Activated T-cell treated with anti-CD3 and anti-CD28 coated beads for 1 hour (primary cell): Measurements from ENCODE around the gene IGSF5.
"Not testable (repeated sequence)": the region's sequence is repeated elsewhere in the genome, so short reads cannot be mapped to it uniquely, and the experiment has no call there.

ENCODE experiments used
- DNase-seq: peaks from one replicate; pipeline ENCODE4 v3.0.0-alpha.2; 2020; ENCODE audit warnings: low read depth

IGSF5 gene

DNA sequence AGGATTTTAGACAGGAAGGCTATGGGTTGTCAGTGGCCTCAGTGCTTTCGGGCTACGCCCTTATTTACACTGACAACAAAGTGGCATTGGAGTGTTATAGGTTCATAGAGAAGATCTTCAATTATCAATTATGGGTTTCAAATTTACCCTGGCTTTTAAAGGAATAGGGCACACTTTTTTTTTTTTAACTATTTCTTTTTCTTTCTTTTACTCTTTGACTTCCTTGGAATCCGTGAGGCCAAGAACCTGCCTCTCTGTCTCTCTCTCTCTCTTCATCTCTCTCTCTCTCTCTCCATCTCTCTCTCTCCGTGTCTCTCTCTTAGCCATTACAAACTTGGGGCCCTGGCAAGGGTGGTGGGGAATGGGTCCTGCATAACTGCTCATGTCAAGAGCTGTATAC, at the start of gene IGSF5:
TSS of gene IGSF5 (plus strand) at position 301 of the 400 bp plus-strand sequence. CDS start 327 bp downstream, outside the sequence.
- DNase-seq, result not testable (repeated sequence)

DNA sequence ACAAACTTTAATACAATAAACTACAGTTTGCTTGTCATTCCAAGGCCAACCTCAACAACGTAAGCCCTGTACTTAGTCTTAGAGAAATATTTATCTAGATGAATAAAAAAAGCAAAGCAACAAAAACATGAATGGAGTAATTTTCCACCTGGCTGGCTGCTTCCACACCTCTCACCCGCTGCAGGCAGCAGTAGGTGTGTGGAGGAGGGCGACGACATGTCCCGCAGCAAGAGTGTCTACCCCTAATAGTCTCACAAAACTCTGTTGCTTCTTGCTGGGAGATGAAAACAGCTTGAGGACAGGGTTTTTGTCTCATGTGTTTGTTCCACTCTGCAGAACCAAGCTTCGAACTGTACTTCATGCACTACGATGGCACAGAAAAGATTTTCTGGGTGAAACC, 48.8 kb upstream of the IGSF5 start:
- no peak for DNase-seq

DNA sequence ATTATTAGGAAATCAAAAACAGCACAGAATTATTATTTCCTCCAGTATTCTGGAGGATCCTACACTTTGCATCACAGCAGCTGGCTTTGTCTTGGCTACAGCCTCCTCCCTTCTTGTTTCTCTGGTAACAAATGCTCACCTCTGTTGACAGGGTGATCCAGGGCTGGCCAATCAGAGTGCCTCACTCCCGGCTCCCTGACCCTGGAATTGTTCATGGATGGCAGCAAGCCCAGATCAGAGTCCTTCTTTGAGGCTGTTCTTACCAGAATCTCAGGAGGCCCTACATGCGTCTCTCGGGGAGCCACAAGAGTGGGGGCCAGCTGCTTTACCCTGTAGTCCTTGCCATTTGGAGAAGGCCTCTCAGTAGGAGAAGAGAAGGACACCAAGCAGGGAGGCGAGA, 48.4 kb upstream of the IGSF5 start:
- DNase-seq, result no peak

DNA sequence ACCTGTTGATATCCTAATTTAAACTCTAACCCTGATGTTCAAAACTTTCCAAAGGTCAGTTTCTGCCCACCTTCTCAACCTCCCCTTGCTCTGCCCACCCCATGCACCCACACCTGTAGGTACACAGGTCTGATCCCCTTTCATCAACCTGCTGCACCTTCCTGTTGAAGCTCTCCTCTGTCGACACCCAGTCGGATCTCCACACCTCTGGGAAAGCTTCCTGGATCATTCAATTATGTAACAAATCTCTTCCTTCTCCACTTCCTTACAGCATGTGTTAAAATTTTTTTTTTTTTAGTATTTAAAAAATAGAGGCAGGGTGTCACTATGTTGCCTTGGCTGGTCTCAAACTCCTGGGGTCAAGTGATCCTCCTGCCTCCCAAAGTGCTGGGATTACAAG, 44.7 kb upstream of the IGSF5 start:
- DNase-seq, result no peak

DNA sequence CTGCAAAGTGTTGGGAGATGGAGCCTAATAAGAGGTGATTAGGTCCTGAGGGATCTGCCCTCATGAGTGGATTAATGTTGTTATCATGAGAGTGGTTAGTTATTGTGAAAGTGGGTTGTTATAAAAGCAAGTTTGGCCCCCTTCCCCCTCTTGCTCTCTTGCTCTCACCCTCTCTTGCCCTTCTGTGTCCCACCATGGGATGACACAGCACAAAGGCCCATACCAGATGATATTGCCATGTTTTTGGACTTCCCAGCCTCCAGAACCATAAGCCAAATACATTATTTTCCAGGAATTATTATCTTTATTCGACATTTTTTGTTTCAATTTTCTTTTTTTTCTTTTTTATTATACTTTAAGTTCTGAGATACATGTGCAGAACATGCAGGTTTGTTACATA, 41.4 kb upstream of the IGSF5 start:
- no peak for DNase-seq

DNA sequence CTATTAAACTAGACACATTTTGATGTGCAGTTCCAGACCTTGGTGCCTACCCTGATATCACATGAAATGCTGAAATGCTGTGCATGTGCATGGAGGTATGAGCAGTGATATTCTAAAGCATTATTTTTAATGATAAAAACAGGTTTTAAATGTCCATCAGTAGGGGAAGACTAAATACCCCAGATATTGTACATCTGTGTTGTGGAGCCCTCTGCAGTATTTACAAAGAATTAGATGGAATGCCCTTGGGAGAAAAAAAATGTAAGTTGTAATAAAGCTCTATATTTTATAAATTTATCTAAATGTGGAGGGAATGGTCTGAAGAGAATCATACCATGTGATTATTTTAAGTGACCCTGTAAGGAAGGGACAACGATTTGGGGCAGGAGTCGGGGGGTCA, 39.1 kb upstream of the IGSF5 start:
- no peak for DNase-seq

DNA sequence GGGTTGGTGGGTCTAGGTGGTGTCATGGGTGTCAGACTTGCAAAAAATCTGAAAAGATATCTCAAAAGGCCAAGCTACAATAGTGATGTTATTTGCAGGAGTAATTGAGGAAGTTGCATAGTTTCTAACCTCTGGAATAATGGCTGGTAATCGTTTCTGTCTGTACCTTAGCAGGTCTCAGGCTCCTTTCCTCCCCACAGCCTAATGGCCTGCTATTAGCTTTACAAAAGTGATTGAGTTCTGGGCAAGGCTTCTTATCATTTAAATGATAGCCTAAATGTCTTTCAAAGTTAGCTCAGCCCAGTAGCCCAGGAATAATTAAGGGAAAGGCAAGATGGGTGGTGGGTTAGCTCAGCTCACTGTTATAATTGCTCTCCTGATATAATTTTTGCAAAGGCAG, 37.7 kb upstream of the IGSF5 start:
- DNase-seq, result no peak

DNA sequence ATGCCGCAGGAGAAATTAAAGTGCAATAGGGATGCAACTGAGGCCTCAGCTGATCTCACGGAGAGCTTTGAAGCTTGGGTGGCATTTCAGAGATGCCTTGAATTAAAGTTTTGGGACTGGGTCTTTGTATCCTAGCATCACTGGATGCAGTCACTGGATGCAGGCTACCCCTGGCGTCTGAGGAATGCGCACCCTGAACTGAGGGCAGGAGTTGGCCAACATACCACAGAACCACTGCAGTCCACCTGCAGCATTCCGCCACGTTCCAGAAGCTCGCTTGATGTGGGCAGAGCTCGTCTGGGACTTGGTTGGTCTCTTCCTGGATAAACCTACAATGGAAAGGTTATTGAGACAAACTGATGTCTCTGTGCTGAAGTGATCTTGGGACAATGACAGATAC, 34.1 kb upstream of the IGSF5 start:
- DNase-seq, result no peak

DNA sequence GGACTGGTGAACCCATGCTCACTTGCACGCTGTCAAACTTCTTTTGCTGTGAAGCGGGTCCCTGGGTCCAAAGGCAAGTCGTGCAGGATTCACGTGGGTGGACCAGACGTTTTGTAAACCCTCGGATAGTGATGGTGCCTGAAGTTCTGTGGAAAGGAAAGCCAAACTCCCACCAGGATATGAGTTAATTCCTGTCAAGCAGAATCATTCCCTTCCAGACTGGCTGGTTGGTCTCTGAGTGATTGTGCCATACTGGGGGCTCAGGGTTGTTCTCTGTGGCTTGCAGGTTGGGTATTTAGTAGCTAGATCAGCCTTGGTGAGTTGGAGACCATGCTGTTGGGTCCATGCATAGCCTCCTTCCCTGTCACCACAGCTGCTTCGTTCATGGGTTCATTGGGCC, 32.7 kb upstream of the IGSF5 start:
- no peak for DNase-seq

DNA sequence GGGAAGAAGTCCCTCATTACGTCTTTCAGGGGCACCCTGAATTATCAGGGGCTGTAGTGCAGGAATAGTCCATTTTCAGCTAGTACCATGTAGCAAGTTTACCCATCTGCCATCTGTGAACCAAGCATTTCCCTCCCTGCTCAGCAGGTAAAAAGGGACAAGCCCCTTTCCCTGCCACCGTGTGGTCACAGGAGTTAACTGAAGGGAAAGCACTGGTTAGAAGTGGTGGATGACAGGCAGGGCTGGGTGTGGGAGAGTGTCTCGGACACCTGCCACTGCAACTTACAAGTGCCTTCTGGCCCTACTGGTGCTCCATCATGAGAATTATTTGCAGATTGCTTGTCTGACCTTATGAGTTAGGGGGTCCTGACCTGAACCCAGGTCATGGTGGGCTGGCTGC, 32.0 kb upstream of the IGSF5 start:
- DNase-seq, result no peak

DNA sequence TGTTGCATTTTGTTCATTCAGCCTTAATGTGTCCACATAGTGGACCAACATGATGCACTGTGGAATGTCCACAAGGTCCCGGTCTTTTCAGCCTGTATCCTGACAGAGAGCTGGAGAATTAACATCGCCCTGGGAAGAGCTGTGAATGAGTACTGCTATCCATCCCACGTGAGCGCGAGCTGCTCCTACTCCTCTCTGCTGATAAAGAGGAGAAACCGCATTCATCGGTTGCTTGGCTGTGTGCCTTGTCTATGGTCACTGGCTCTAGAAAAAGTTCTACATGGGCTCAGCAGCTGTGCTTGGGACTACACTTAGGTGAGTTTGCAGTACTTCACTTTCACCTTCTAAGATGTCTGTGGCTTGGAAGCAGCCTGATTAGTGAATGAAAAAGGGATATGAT, 31.1 kb upstream of the IGSF5 start:
- DNase-seq, result no peak

DNA sequence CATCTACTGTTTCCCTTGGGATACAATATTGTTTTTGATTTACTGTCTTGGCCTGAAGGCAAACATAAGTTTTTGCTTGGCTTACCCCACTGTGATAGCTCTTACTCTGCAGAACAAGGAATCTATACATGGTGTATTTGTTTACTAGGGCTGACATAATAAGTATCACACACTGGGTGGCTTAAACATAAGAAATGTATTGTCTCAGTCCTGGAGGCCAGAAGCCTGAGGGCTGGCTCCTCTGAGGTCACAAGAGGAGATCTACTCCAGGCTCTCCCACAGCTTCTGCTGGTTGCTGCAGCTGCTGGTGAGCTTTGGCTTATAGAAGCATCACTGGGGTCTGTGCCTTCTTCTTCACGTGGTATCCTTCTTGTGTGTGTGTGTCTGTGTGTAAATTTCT, 30.7 kb upstream of the IGSF5 start:
- DNase-seq, result no peak

DNA sequence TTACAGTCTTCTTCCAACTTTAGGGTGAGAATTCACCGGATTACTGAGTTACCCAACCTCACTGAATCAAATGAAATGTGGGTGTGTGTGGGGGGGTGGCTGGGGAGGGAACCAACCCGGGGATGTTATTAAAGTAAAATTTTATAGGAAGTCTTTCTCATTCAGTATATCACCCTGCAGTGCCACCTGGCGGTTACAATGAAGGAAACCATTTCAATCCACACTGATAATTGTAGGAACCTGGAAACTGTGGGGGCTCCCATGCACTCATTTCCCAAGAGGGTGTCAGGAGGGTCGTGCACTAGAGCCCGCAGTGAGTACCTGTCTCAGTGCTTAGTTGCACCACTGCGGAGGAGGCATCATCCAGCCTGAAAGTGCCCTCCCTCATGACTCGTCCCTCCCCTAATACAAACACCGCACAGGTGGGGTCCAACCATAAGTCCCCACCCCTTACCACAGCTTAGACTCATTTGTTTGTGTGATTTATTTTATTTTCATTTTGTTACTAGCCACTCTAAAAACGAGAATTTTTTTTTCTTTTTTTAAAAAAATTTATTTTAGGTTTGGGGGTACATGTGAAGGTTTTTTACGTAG, 29.1 kb upstream of the IGSF5 start:
- peak; percentile 23 for DNase-seq

DNA sequence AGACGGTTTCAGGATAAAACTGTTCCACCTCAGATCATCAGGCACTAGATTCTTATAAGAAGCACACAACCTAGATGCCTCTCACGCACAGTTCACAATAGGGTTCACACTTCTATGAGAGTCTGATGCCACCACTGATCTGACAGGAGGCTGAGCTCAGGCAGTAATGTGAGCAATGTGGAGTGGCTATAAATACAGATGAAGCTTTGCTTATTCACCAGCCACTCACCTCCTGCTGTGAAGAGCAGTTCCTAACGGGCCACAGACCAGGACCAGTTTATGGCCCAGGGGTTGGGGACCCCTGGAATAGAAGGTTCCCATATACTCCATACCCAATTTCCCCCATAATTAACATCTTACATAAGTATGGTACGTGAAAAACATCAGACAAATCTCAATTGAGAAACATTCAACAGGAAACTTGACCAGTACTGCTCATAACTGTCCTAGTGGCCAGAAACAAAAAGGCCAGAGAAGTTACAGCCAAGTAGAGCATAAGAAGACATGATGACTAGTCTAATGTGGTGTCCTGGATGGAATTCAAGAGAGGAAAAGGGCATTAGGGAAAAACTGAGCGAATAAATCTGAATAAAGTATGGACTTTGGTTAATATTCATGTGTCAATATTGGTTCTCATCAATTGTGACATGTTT, 24.7 kb upstream of the IGSF5 start:
- DNase-seq, result no peak

DNA sequence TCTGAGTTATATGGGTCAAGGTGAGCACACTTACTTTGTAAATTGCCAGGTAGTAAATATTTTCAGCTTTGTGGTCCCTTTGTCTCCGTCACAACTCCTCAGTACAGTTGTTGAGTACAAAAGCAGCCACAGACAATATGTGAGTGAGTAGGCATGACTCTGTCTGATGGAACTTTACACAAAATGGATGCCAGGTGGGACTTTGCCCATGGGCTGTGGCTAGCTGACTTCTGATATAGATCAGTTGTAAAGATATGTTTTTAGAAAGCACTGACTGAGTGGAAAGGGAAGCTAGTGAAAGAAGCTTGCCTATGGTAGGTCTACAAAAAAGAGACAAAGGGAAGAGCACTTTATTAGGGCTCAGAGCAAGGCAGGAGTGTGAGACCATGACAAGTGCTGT, 23.1 kb upstream of the IGSF5 start:
- DNase-seq, result no peak

DNA sequence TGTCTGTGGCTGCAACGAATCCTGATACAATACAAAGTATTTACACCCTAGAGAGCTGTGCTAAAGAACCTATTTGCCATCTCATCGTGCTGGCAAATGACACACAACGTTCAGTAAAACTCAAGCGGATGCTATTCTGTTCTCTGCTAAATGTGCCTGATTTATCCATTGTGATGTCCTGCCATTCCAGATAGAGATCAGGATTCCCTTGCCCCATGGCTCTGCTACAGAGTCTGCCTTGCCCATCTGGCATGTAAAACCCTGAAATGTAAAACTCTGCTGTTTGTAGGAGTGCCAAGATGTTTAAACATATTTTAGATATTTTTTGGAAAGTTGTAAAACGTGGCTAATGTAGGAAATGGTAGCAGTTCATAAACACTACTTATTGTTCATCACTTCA, 20.0 kb upstream of the IGSF5 start:
- no peak for DNase-seq

DNA sequence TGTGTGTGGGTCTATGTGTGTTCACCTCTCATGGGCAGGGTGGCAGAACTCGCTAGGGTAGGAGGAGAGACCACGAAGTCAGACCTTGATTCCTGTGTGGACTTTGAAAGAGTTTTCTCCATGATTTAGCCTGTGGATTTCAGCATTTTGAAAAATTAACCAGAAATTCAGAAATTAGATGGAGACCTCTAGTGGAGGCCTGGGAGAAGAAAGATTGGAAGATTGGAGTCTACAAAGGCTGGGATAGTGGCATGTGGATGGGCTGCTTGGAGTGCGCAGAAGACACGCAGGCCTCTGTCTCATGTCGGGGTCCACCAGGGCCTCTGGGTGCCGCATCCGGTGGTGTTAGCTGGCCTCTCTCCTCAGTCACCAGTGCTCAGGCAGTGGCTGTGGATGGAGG, 18.9 kb upstream of the IGSF5 start:
- no peak for DNase-seq

DNA sequence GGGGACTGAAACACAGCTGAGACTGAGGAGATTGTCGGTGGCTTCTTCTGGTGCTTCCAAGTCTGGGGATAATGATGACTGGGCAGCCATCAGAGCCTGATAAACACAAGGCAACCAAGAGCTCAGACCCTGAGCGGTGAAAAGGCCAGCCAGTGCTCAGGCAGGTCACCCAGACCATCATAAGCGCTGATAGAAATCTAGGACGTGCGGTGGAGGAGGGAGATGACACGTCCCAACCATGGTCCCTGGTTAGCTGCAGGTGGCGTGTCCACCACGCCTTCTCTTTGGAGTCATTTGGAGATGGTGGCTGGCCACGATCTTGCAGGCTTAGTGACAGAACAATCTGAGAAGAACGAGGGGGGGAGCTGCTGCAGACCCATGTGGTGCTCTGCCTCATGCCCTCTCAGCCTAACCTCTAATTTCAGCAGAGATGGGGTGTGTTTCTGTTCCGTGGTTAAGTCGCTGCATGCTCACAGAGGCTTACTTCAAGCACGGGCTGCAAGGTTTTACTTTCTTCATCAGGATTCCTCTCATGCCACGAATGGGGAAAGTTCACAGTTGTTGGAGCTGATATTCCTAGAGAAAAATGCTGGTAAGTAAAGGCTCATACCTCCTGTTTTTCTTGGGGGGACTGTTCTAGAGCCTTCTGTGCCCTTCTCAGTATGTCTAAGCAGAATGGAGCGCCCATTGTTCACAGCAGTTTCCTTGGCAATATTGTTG, 17.4 kb upstream of the IGSF5 start:
- DNase-seq, result no peak

DNA sequence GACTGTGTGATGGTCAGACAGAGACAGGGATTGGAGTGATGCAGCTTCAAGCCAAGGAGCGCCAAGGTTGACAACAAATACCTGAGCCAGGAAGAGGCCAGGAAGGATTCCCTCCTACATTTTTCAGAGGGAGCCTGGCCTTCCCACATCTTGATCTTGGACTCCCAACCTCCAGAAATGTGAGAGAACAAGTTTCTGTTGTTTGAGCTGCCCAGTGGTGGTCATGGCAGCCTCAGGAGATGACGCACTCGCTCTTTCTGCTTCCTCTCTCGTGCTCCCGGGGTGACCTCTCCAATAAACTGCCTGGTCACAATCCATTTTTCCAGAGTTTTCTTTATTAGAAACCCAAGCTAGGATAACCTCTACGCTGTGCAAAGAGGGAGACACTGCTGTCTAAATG, 16.6 kb upstream of the IGSF5 start:
- no peak for DNase-seq

DNA sequence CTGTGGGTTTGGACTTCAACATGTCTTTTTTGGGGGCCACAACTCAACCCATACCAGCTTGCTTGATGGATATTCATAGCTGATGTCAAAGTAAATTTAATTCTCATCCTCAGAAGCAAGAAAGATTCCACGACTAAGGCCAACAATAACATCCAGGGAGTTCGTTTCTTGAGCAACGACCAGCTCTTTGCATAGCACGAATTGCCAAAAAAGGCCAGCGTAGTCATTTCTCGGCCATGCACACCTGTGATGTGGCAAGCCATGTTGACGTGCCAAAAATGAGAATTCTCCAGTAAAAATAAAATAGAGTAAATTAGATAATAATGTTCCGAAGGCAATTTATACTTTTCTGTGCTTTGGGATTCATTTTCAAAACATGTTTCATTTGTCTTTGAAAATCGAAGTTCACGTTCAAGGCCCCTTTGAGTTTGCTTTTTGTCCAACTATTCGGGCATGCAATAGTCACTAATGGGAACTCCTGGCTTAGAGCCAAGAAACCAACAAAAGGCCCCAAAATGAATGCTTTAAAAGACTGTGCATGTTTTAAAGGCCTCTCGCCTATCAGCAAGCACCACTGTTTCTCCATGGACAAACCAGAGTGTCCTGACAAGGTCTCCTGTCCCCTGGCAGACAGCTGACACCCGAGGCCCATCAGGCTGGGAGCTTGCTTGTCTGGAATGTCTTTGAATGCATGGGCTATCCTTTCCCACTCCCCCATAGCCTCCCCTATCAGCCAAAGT, 14.4 kb upstream of the IGSF5 start:
- DNase-seq, result no peak

DNA sequence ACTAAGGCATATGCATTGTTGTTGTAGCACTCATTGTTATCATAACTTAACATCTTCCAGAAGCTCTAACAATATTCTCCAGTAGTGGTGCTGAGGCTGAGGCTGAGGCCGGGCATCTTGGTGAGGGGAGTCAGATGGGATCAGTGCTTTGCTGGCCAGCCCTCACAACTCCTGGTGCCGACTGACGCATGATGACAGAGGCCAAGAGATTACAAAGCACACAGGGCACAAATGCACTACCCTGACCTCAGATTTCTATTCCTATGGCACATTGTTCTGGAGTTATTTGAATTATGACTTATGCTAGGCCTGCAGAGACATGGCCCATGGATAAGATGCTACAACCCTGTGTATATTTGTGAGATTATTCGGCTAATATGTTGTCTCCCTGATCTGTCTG, 8.3 kb upstream of the IGSF5 start:
- DNase-seq, result no peak

DNA sequence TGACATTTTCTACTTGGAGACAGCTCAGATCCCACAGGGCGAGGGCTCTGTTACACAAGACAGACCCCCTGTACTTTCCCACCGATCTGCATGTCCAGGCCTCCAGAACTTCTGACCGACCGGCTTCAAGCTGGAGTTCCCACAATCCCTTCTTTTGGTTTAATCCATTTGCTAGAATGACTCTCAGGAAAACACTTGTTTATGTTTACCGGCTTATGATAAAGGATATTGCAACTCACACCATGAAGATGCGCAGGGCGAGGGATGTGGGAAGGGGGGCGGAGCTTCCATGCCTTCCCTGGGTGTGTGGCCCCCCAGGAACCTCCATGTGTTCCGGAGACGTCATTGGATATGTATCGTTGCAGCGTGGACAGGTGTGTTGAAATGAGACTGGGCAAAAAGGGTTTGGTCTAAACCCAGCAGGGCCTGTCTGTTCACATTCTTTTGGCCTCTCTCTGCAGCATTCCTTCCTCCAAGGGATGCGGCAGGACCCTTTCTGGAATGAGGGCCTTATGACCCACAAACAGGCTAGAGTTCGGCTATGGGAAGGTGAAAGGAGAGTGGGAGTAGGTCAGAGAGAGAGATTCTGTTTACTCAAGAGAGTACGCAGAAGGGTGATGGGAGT, 7.5 kb upstream of the IGSF5 start:
- no peak for DNase-seq

DNA sequence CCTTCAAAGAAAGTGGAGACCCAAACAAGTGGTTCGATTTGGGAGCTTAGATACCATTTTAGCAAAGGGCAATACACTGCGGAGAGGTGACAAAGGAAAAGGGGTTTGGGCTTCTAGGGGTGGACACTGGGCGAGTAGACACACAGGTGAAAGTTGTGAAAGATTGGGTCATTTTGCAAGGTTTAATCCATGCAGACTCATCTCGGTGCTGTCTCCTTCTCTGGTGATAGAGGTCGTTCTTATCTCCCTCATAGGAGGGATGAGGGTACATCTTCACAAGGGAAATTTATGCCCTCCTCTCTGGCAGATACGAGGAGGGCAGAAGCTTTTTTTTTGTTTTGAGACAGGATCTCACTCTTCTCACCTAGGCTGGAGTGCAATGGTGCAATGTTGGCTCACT, 6.4 kb upstream of the IGSF5 start:
- DNase-seq, result no peak
